Panc1 (cell line): Measurements from ENCODE around the gene RSAD2. TPM values are rescaled to one million over a fixed set of nuclear protein-coding genes. Genes with fewer than 3 reads are reported as not detected.

Source experiments
- ATAC-seq: fragments of 200-7000 bp; cut with Tn5 transposase; 2 replicates; pipeline ENCODE4 v1.9.1; 2020; ENCODE audit warnings: mild to moderate bottlenecking, moderate library complexity
- BruUV-seq: library from RNA; stranded (reverse); fragments of 400-500 nt; replicated peaks from 2 replicates; lab custom pipeline; 2021; lab: Mats Ljungman, UMichigan
- CTCF ChIA-PET: fragments of 300-600 bp; sonication (Branson Sonifier 250); formaldehyde crosslinking; loops from one replicate; lab custom pipeline; 2022; ENCODE audit warnings: antibody characterized with exemption; lab: Charles Lee
- POLR2A ChIA-PET: fragments of 300-600 bp; sonication (Branson Sonifier 250); formaldehyde crosslinking; loops from one replicate; lab custom pipeline; 2022; ENCODE audit warnings: antibody characterized with exemption; lab: Charles Lee
- DNase-seq: peaks from one replicate; pipeline ENCODE4 v3.0.0-alpha.2; 2010; ENCODE audit warnings: low read depth, low spot score
- H3K27ac ChIP-seq: 2 replicates; pipeline ENCODE4 v1.5.1; 2011; ENCODE audit warnings: mild to moderate bottlenecking, low read length, inconsistent platforms
- H3K27me3 ChIP-seq: fragments of 200-500 bp; sonication (Bioruptor generic); 2 replicates; pipeline ENCODE4 v1.6.0; 2014; ENCODE audit warnings: low read length, inconsistent platforms; ENCODE audit not compliant: control insufficient read depth, insufficient read depth
- H3K36me3 ChIP-seq: fragments of 200-500 bp; sonication (Bioruptor generic); 2 replicates; pipeline ENCODE4 v1.5.1; 2014; ENCODE audit warnings: inconsistent platforms, mild to moderate bottlenecking, low read length, moderate library complexity; ENCODE audit not compliant: control insufficient read depth, insufficient read depth
- H3K4me1 ChIP-seq: 2 replicates; pipeline ENCODE4 v1.5.1; 2011; ENCODE audit warnings: inconsistent platforms, mild to moderate bottlenecking, low read length, moderate library complexity; ENCODE audit not compliant: control insufficient read depth, insufficient read depth
- H3K4me3 ChIP-seq, 2 experiments: 2 replicates each; pipeline ENCODE4 v1.5.1; 2011 to 2012; ENCODE audit warnings: low read depth in 2 of 2, low read length in 2 of 2, mild to moderate bottlenecking in 2 of 2, inconsistent platforms in 1 of 2, moderate library complexity in 1 of 2
- H3K9me3 ChIP-seq: fragments of 200-500 bp; sonication (Bioruptor generic); 2 replicates; pipeline ENCODE4 v1.5.1; 2014; ENCODE audit warnings: low read depth, mild to moderate bottlenecking, inconsistent platforms, low read length, moderate library complexity; ENCODE audit not compliant: control insufficient read depth, insufficient read depth
- POLR2AphosphoS5 ChIP-seq: IDR thresholded peaks from 2 replicates; pipeline ENCODE4 v1.6.1; 2012; ENCODE audit warnings: mild to moderate bottlenecking, low read depth, low read length, moderate library complexity
- REST ChIP-seq, 2 experiments: IDR thresholded peaks; 2 replicates each; pipeline ENCODE4 v1.6.1; 2011 to 2012; ENCODE audit warnings: low read depth in 2 of 2, control low read depth in 1 of 2, low read length in 1 of 2, mild to moderate bottlenecking in 1 of 2, moderate library complexity in 1 of 2; ENCODE audit not compliant: insufficient read depth in 1 of 2
- SIN3A ChIP-seq: IDR thresholded peaks from 2 replicates; pipeline ENCODE4 v1.6.1; 2012; ENCODE audit warnings: low read depth, mild to moderate bottlenecking, low read length, moderate library complexity, borderline replicate concordance; ENCODE audit not compliant: insufficient read depth
- TCF7L2 ChIP-seq: IDR thresholded peaks from 2 replicates; pipeline ENCODE4 v1.6.1; 2011; ENCODE audit warnings: mild to moderate bottlenecking, low read depth, low read length, inconsistent platforms
- in situ Hi-C: cut with HindIII; loops from 2 replicates; pipeline ENCODE4 v1.10.0; 2016; ENCODE audit warnings: low sequenced_read_pairs, low pct_unique_long_range_greater_than_20kb
- intact Hi-C: fragments of 100-400 bp; cut with micrococcal nuclease; formaldehyde crosslinking; loops from one replicate; pipeline ENCODE4 v1.10.0; 2022; ENCODE audit not compliant: unreplicated experiment
- total RNA-seq: library from RNA; stranded (reverse); gene quantifications from one replicate; pipeline ENCODE4 v1.2.1, GENCODE V29; 2021; ENCODE audit not compliant: unreplicated experiment
- TF ChIP-seq, protein P1 (sequence below): fragments of 450-650 bp; IDR thresholded peaks from 2 replicates; pipeline ENCODE4 v1.5.1; 2017; ENCODE audit warnings: mild to moderate bottlenecking

The RSAD2 gene
- total RNA-seq, 1 experiment from 2014 or later: 0.44 TPM

GRCh38 chr2:6916224-6916623 lies 38.6 kb downstream of the RSAD2 start:
- intact Hi-C loops: no loop called here
- H3K4me1 ChIP-seq: no peaks in the 10 kb centered on the region; the same call in 1 of the 2 replicates
- ATAC-seq (no peak), DNase-seq (no peak)
- POLR2A ChIA-PET: no interaction called here
- in situ Hi-C loops: no loop called here
- no peaks in the 10 kb centered on the region for H3K27me3 ChIP-seq
- H3K9me3 ChIP-seq: no peaks in the 10 kb centered on the region
- BruUV-seq: no TSS peak
- no peak for TF ChIP-seq POLR2AphosphoS5
- H3K27ac ChIP-seq: no peak overlapping the region
- H3K36me3 ChIP-seq: no peaks in the 10 kb centered on the region
- H3K4me3 ChIP-seq: no peak overlapping the region
- CTCF ChIA-PET: interaction anchor here (1.3 kb wide), 1 partner anchor 38 kb away, joined by 3 read pairs; the partner anchor contains the start of gene RSAD2

- ChIA-PET POLR2A (no interaction called here), CTCF (no interaction called here)
- in situ Hi-C loops (no loop called here), intact Hi-C loops (no loop called here)
- no peak overlapping the region for H3K27ac ChIP-seq
- no TSS peak for BruUV-seq
- H3K4me3 ChIP-seq: peak overlapping the region in 1 of 2 experiments; percentile 33; a peak in 3 of 4 replicates
- H3K27me3 ChIP-seq: no peaks in the 10 kb centered on the region
- H3K36me3 ChIP-seq: no peaks in the 10 kb centered on the region
- TF ChIP-seq POLR2AphosphoS5: no peak
- TF ChIP-seq SIN3A: no peak
- TF ChIP-seq, protein P1, sequence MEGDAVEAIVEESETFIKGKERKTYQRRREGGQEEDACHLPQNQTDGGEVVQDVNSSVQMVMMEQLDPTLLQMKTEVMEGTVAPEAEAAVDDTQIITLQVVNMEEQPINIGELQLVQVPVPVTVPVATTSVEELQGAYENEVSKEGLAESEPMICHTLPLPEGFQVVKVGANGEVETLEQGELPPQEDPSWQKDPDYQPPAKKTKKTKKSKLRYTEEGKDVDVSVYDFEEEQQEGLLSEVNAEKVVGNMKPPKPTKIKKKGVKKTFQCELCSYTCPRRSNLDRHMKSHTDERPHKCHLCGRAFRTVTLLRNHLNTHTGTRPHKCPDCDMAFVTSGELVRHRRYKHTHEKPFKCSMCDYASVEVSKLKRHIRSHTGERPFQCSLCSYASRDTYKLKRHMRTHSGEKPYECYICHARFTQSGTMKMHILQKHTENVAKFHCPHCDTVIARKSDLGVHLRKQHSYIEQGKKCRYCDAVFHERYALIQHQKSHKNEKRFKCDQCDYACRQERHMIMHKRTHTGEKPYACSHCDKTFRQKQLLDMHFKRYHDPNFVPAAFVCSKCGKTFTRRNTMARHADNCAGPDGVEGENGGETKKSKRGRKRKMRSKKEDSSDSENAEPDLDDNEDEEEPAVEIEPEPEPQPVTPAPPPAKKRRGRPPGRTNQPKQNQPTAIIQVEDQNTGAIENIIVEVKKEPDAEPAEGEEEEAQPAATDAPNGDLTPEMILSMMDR: no peak
- no peak for TF ChIP-seq REST (IDR thresholded peaks at IDR 0.05; ENCODE audit: insufficient read depth in 1 of 2, low read depth in 2 of 2, low read length in 1 of 2)
- no peak for TF ChIP-seq TCF7L2
- ATAC-seq (no peak), DNase-seq (no peak)
- no peaks in the 10 kb centered on the region for H3K9me3 ChIP-seq
- H3K4me1 ChIP-seq: no peaks in the 10 kb centered on the region; the same call in 1 of the 2 replicates
These were observed 39.1 kb downstream of the RSAD2 start for GRCh38 chr2:6916736-6917070.

DNA sequence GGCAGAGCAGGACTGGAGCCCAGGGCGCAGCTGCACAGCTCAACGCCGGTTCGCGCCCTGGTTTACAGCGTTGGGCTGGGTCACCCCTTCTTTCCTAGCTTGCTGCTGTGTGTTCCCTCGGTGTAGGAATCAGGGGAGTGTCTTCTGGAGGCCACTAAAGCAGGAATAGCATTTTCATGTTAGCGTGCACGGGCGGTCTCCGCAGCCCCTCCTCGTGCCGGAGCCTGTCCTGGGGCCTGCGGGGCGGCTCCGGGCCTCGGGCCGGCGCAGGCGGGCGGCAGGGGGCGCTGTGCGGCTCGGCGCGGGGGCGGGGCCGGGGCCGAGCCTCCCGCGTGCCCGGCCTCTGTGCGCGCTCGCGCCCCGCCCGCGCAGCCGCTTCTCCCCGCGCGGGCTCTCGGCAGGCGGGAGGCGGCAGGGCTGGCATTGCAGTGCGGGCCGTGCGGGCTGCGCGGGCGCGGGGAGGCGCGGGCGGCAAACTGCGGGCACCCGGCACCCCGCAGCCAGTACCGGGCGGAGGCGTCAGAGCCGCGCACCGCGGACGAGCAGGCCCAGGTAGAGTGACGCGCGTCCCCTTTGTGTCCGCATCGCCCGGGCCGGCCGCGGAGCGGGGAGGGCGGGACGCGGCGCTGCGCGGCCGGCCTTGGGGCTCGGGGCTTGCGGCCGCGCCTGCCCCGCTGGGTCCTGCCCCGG lies 39.6 kb downstream of the RSAD2 start, which contains the start of gene RNF144A:
Gene RNF144A (plus strand): TSS at position 342 of the 690 bp plus-strand sequence. CDS start 79,515 bp downstream, outside the sequence.
- H3K27ac ChIP-seq: no peak within 1 kb of the TSS

More for the DNA sequence above, 39.6 kb downstream of the RSAD2 start, which contains the start of gene RNF144A:
- DNase-seq (no peak), ATAC-seq (peak; percentile 94)
- Histone ChIP-seq H3K36me3 (no peaks in the 10 kb centered on the region), H3K9me3 (no peaks in the 10 kb centered on the region), H3K4me3 (peak within 1 kb of the TSS; percentile 59 to 63), H3K27me3 (no peaks in the 10 kb centered on the region), H3K4me1 (no peaks in the 10 kb centered on the region; the same call in 1 of the 2 replicates)
- ChIA-PET CTCF (no interaction called here), POLR2A (no interaction called here)
- in situ Hi-C loops: no loop called here
- no TSS peak for BruUV-seq
- intact Hi-C loops: no loop called here
- TF ChIP-seq, protein P1: peak; percentile 94
- TF ChIP-seq SIN3A: no peak
- TF ChIP-seq TCF7L2: no peak
- TF ChIP-seq POLR2AphosphoS5: no peak
